Caco-2 (cell line): Measurements from ENCODE around the gene TAGAP. TPM values are rescaled to one million over a fixed set of nuclear protein-coding genes. Genes with fewer than 3 reads are reported as not detected.

Experiments
- BruUV-seq: library from RNA; stranded (reverse); fragments of 400-500 nt; replicated peaks from 2 replicates; lab custom pipeline; 2021; lab: Mats Ljungman, UMichigan
- CTCF ChIA-PET: fragments of 300-600 bp; sonication (Branson Sonifier 250); formaldehyde crosslinking; loops from one replicate; lab custom pipeline; 2022; ENCODE audit warnings: antibody characterized with exemption; lab: Charles Lee
- POLR2A ChIA-PET: fragments of 300-600 bp; sonication (Branson Sonifier 250); formaldehyde crosslinking; loops from one replicate; lab custom pipeline; 2022; ENCODE audit warnings: antibody characterized with exemption; lab: Charles Lee
- DNase-seq, 2 experiments: peaks; one replicate each; pipeline versions ENCODE4 v3.0.0 to v3.0.0-alpha.2; 2020 to 2022
- H3K27me3 ChIP-seq: replicated peaks from 2 replicates; pipeline ENCODE4 v1.6.0; 2011; ENCODE audit warnings: low read length; ENCODE audit not compliant: control insufficient read depth, insufficient read depth
- H3K36me3 ChIP-seq: 2 replicates; pipeline ENCODE4 v1.5.1; 2011; ENCODE audit warnings: low read length; ENCODE audit not compliant: control insufficient read depth, insufficient read depth
- H3K4me1 ChIP-seq: fragments of 250-450 bp; sonication (Bioruptor Pico); 2 replicates; pipeline ENCODE4 v1.5.1; 2020; ENCODE audit warnings: mild to moderate bottlenecking
- H3K4me3 ChIP-seq: 2 replicates; pipeline ENCODE4 v1.5.1; 2011; ENCODE audit warnings: low read depth, mild to moderate bottlenecking, control low read depth, low read length
- H3K9me3 ChIP-seq: fragments of 250-450 bp; sonication (Bioruptor Pico); 2 replicates; pipeline ENCODE4 v1.5.1; 2020; ENCODE audit warnings: mild to moderate bottlenecking, moderate library complexity
- H3K27ac Mint-ChIP-seq: one replicate; pipeline ENCODE4 v1.8.0; 2022; ENCODE audit warnings: mixed read lengths; ENCODE audit not compliant: unreplicated experiment
- H3K27me3 Mint-ChIP-seq: one replicate; pipeline ENCODE4 v1.8.0; 2022; ENCODE audit warnings: mixed read lengths; ENCODE audit not compliant: insufficient read depth, unreplicated experiment
- H3K36me3 Mint-ChIP-seq: one replicate; pipeline ENCODE4 v1.8.0; 2022; ENCODE audit warnings: mild to moderate bottlenecking, mixed read lengths; ENCODE audit not compliant: insufficient read depth, unreplicated experiment
- H3K4me1 Mint-ChIP-seq: one replicate; pipeline ENCODE4 v1.8.0; 2022; ENCODE audit warnings: low read depth, mixed read lengths; ENCODE audit not compliant: unreplicated experiment
- H3K4me3 Mint-ChIP-seq: one replicate; pipeline ENCODE4 v1.8.0; 2022; ENCODE audit warnings: mild to moderate bottlenecking, moderate library complexity, mixed read lengths; ENCODE audit not compliant: unreplicated experiment
- H3K9me3 Mint-ChIP-seq: one replicate; pipeline ENCODE4 v1.8.0; 2022; ENCODE audit warnings: mixed read lengths; ENCODE audit not compliant: unreplicated experiment
- CTCF ChIP-seq, 2 experiments: fragments of 200-600 bp in 1 of 2; IDR thresholded peaks; 1 replicate in 1 of 2; 2 replicates in 1 of 2; pipeline versions ENCODE4 v1.5.1 to v1.8.0; 2011 to 2022; ENCODE audit warnings: antibody characterized with exemption in 1 of 2, control low read depth in 1 of 2, inconsistent platforms in 1 of 2, low read depth in 1 of 2, low read length in 1 of 2, mild to moderate bottlenecking in 1 of 2, moderate library complexity in 1 of 2; ENCODE audit not compliant: insufficient read depth in 1 of 2, severe bottlenecking in 1 of 2, unreplicated experiment in 1 of 2
- intact Hi-C: fragments of 100-400 bp; cut with micrococcal nuclease; formaldehyde crosslinking; loops from one replicate; pipeline ENCODE4 v1.10.0; 2022; ENCODE audit not compliant: unreplicated experiment
- total RNA-seq: library from RNA; stranded (reverse); gene quantifications from 2 replicates; pipeline ENCODE4 v1.2.3, GENCODE V29; 2022

TAGAP gene
- total RNA-seq, 1 experiment from 2014 or later, result not detected

DNA sequence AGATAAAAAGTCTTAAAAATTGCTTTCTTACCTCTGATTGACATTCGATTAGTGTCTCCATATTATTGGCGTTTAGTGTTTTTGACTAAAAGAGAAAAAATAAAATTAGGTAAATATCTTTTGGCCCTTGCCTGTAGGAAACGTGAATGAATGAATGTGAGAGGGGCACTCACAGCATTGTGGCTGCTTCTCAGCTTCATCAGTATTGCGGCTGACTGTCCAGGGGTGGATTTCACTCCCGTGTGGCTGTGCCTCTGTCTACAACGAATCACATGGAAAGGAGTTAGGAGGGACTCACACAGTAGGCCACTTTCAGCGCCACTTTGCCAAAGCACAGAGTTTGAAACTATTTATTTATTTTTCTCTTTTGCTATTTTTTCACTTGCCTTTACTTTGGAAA is 844 bp downstream of the TAGAP start:
- Mint-ChIP-seq H3K27ac (no peak overlapping the region), H3K9me3 (no peaks in the 10 kb centered on the region), H3K4me3 (no peak overlapping the region), H3K27me3 (peaks cover 19% of the 10 kb centered on the region), H3K4me1 (no peaks in the 10 kb centered on the region), H3K36me3 (no peaks in the 10 kb centered on the region)
- POLR2A ChIA-PET, result no interaction called here
- intact Hi-C loops, result no loop called here
- DNase-seq, result no peak
- CTCF ChIA-PET, result interaction anchor here (2.0 to 2.7 kb wide), 2 partner anchors 66 to 91 kb away, joined by 7 to 20 read pairs; no protein-coding TSS in a partner anchor
- no peak overlapping the region for H3K4me3 ChIP-seq
- no peaks in the 10 kb centered on the region for H3K36me3 ChIP-seq
- H3K4me1 ChIP-seq, result no peaks in the 10 kb centered on the region
- no peaks in the 10 kb centered on the region for H3K27me3 ChIP-seq
- no peak for TF ChIP-seq CTCF (IDR thresholded peaks at IDR 0.05; ENCODE audit: insufficient read depth in 1 of 2, low read depth in 1 of 2, low read length in 1 of 2, severe bottlenecking in 1 of 2, unreplicated experiment in 1 of 2)
- no peaks in the 10 kb centered on the region for H3K9me3 ChIP-seq
- no TSS peak for BruUV-seq

DNA sequence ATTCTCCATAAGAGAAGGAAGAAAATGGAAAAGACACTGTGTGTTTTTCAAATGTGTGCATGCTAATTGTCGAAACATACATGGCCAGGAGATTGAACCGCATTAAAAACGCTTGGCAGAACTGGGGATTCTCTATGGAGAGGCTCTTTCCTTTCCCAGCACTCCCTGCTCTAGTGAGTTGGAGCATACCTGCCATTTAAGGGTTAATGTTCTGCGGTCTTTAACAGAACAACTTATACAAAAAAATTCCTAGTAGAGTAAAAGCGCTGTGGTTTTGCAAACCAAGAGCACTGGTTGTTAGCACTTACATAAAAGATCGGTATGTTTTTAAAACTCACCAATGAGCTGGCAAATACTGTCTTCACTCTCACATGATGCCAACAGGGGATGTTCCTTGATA is 1.5 kb downstream of the TAGAP start:
- Mint-ChIP-seq H3K27ac (no peak overlapping the region), H3K4me1 (no peaks in the 10 kb centered on the region), H3K9me3 (no peaks in the 10 kb centered on the region), H3K27me3 (peaks cover 20% of the 10 kb centered on the region), H3K4me3 (no peak overlapping the region), H3K36me3 (no peaks in the 10 kb centered on the region)
- Histone ChIP-seq H3K4me1 (no peaks in the 10 kb centered on the region), H3K36me3 (no peaks in the 10 kb centered on the region), H3K4me3 (no peak overlapping the region), H3K9me3 (no peaks in the 10 kb centered on the region), H3K27me3 (no peaks in the 10 kb centered on the region)
- no peak for TF ChIP-seq CTCF (IDR thresholded peaks at IDR 0.05; ENCODE audit: insufficient read depth in 1 of 2, low read depth in 1 of 2, low read length in 1 of 2, severe bottlenecking in 1 of 2, unreplicated experiment in 1 of 2)
- POLR2A ChIA-PET, result no interaction called here
- no peak for DNase-seq
- CTCF ChIA-PET, result interaction anchor here (0.5 to 2.7 kb wide), 11 partner anchors 9 to 370 kb away, joined by 3 to 20 read pairs (median 4); no protein-coding TSS in a partner anchor
- no TSS peak for BruUV-seq
- intact Hi-C loops, result no loop called here

DNA sequence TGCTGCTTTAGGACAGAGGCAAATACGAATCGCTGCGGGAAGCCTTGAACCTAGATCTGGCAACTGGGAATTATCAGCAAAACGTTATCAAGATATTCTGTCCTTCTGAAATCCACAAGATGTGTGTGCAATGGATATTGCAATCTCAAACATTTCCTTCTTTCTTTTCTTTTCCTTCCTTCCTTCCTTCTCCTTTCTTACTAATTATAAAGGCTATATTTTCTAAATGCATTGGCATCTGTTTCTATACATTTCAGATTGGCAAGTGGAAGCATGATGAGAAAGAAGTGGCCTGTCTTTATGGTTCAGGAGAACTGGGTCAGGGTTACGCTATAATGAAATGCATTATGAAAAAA is 2.0 kb downstream of the TAGAP start:
- POLR2A ChIA-PET, result no interaction called here
- no peaks in the 10 kb centered on the region for H3K4me1 ChIP-seq
- H3K4me3 ChIP-seq, result no peak overlapping the region

More for the DNA sequence above, 2.0 kb downstream of the TAGAP start:
- no peaks in the 10 kb centered on the region for H3K9me3 ChIP-seq
- Mint-ChIP-seq H3K9me3 (no peaks in the 10 kb centered on the region), H3K27ac (no peak overlapping the region), H3K36me3 (no peaks in the 10 kb centered on the region), H3K4me1 (no peaks in the 10 kb centered on the region), H3K4me3 (no peak overlapping the region), H3K27me3 (peaks cover 19% of the 10 kb centered on the region)
- no peaks in the 10 kb centered on the region for H3K27me3 ChIP-seq
- H3K36me3 ChIP-seq, result no peaks in the 10 kb centered on the region
- no TSS peak for BruUV-seq
- CTCF ChIA-PET, result interaction anchor here (0.5 to 2.7 kb wide), 11 partner anchors 9 to 369 kb away, joined by 3 to 20 read pairs (median 4); no protein-coding TSS in a partner anchor
- no peak for TF ChIP-seq CTCF (IDR thresholded peaks at IDR 0.05; ENCODE audit: insufficient read depth in 1 of 2, low read depth in 1 of 2, low read length in 1 of 2, severe bottlenecking in 1 of 2, unreplicated experiment in 1 of 2)
- intact Hi-C loops, result loop anchor here (1.0 kb wide), 2 partner anchors 61 to 91 kb away; no protein-coding TSS in a partner anchor
- DNase-seq, result no peak
